ENCODE measurements around the gene BMF.
"Not testable (repeated sequence)": the region's sequence is repeated elsewhere in the genome, so short reads cannot be mapped to it uniquely, and the experiment has no call there.

BMF gene

GRCh38 chr15:40125950-40126349 is 17.3 kb upstream of the BMF start:
- no peak for DNase-seq

GRCh38 chr15:40124807-40125285 is 16.2 kb upstream of the BMF start:
- not testable (repeated sequence) for DNase-seq

GRCh38 chr15:40124333-40124732 is 15.7 kb upstream of the BMF start:
- not testable (repeated sequence) for DNase-seq

- DNase-seq, result not testable (repeated sequence)
These were observed 15.2 kb upstream of the BMF start for GRCh38 chr15:40123863-40124262.

- DNase-seq, result not testable (repeated sequence)
These were observed 14.3 kb upstream of the BMF start for GRCh38 chr15:40122989-40123388.

GRCh38 chr15:40121911-40122638 is 13.4 kb upstream of the BMF start:
- DNase-seq, result no peak

- DNase-seq, result no peak
These were observed 9.8 kb upstream of the BMF start for GRCh38 chr15:40118473-40118872.

GRCh38 chr15:40115670-40116093 is 7.0 kb upstream of the BMF start:
- DNase-seq, result peak; percentile 34 to 75

GRCh38 chr15:40115106-40115505 is 6.4 kb upstream of the BMF start:
- DNase-seq, result not testable (repeated sequence)

- DNase-seq, result no peak
These were observed 5.5 kb upstream of the BMF start for GRCh38 chr15:40114218-40114617.

GRCh38 chr15:40112789-40113188 is 4.1 kb upstream of the BMF start:
- DNase-seq, result no peak

- DNase-seq, result no peak
These were observed 3.2 kb upstream of the BMF start for GRCh38 chr15:40111888-40112287.

- DNase-seq, result no peak
These were observed 2.3 kb upstream of the BMF start for GRCh38 chr15:40110866-40111550.

- no peak for DNase-seq
These were observed 421 bp downstream of the BMF start for GRCh38 chr15:40108061-40108854.

GRCh38 chr15:40106203-40107161 is 2.2 kb downstream of the BMF start:
- peak; percentile 26 to 62 for DNase-seq

GRCh38 chr15:40105517-40106202 is 3.0 kb downstream of the BMF start:
- DNase-seq, result peak; percentile 64 to 72

- DNase-seq, result peak; percentile 77
These were observed 3.7 kb downstream of the BMF start for GRCh38 chr15:40104865-40105516.

- DNase-seq, result no peak
These were observed 4.3 kb downstream of the BMF start for GRCh38 chr15:40104296-40104864.

GRCh38 chr15:40103864-40104271 is 4.8 kb downstream of the BMF start:
- no peak for DNase-seq
